HG02852 (cell line): Measurements from ENCODE around the gene MON1A.
"Not testable (repeated sequence)": the region's sequence is repeated elsewhere in the genome, so short reads cannot be mapped to it uniquely, and the experiment has no call there.

Experiments
- ATAC-seq: cut with Tn5 transposase; IDR thresholded peaks from one replicate; pipeline ENCODE4 v1.9.1; 2021; ENCODE audit warnings: mild to moderate bottlenecking, moderate library complexity; ENCODE audit not compliant: unreplicated experiment

MON1A gene

DNA sequence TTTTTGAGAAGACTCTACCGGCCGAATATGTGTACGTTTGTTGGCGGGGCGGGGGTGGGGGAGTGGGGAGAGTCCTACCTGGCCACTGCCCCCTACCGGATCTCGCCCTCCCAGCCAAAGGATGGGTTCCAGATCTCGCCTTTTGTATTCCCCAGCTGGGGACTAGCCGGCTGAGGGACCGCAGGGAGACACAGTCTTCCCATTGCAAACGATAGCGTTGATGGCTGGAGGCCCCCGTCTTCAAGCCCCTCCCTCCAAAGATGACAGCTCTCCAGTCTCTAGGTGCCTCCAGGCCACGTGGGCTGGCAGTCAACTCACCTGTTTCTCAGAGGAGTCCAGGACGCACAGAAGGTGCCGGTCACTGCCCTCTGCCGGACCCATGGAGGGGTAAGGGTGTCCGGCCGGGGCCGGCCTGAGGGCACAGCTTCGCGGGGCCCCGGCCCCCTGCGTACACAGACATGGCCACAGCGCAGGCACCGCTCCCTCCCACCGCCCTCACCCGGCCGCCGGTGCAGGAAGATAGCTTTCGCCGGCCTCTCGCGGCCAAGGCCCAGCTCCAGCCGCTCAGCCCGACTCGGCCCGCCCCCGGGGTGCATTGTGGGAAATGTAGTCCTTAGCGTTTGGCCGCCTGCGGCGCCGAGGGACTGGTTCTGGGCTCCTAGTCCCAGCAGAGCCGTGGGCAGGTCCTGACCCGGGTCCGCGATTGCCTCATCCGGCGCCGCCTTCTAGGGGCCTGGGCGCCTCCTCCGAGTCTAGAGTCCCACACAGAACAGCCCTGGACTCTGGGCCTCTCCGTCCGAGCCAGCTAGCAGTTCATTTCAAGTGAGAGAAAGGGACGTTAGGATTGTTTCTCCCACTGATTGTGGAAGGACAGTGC, at the start of gene MON1A:
MON1A (minus strand) TSS at position 521 of the 877 bp plus-strand sequence. CDS start 16,465 bp downstream, outside the sequence.
- peak; percentile 91 for ATAC-seq

- no peak for ATAC-seq
These were observed 47.3 kb upstream of the MON1A start for GRCh38 chr3:49976942-49977341.

GRCh38 chr3:49972656-49973055, 43.0 kb upstream of the MON1A start:
- ATAC-seq = no peak

DNA sequence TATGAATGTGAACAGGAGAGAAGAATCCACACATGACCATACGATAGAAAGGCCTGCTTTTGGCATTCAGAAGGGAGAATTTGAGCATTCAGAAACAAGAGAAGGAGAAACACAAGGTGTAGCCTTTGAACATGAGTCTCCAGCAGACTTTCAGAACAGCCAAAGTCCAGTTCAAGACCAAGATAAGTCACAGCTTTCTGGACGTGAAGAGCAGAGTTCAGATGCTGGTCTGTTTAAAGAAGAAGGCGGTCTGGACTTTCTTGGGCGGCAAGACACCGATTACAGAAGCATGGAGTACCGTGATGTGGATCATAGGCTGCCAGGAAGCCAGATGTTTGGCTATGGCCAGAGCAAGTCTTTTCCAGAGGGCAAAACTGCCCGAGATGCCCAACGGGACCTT, 38.7 kb upstream of the MON1A start:
- ATAC-seq = no peak

DNA sequence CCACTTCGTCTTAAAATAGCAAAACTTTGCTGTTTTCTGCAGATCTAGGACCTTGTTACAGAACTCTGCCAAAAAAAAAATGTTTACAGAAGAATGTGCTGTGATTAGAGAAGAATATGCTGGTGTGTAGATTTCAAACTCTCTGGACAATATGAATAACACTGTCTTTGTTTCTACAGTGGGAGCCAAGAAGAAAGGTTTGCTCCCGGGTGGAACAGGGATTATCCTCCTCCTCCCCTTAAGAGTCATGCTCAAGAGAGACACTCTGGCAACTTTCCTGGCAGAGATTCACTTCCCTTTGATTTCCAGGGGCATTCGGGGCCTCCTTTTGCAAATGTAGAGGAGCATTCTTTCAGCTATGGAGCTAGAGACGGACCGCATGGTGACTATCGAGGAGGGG, 37.7 kb upstream of the MON1A start:
- no peak for ATAC-seq

DNA sequence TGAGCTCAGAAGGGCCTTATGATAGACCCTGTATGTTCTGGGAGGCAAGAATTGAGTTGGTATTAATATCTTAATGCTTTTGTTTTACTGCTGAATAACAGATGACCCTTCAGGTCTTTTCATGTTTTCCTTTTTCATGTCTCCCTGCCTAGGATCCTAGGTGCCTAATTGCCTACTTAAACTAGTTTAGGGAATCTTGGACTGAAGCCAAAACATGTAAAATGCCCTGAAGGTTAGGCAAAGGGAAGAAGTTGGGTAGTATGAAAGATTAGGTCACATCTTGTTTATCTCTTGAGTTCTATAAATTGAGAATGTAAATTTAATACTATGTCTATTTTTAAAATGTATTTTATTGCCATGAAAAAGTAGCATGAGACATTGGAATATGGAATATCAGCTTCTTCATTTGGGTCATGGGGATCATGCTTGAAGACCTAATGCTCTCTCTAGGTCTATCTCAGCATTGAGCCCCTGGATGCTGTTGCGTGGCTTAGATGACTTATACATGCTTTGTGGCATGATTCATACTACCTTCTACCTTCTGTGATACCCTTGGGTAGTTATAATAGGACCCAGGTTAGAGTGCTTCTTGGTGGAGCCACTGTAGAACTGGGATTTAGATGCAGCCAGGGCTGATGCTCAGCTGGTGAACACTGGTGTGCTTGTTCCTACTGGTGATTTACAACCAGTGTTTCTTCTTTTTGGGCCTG, 36.8 kb upstream of the MON1A start:
- ATAC-seq = no peak

DNA sequence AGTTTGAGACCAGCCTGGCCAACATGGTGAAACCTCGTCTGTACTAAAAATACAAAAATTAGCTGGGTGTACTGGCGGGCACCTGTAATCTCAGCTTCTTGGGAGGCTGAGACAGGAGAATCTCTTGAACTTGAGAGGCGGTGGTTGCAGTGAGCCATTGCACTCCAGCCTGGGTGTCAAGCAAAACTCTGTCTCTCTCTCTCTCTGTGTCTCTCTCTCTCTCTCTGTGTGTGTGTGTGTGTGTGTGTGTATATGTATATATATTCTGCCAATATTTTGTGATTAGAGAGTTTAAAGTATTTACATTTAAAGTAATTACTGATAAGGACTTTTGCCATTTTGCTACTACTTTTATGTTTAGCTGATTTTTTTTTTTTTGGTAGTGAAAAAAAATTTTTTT, 26.0 kb upstream of the MON1A start:
- ATAC-seq = no peak

GRCh38 chr3:49952924-49953323, 23.3 kb upstream of the MON1A start:
- ATAC-seq = no peak

GRCh38 chr3:49942651-49943050, 13.0 kb upstream of the MON1A start:
- no peak for ATAC-seq

- ATAC-seq = no peak
These were observed 11.1 kb upstream of the MON1A start for GRCh38 chr3:49940667-49941249.

GRCh38 chr3:49939858-49940666, 10.5 kb upstream of the MON1A start, which contains the start of gene RBM6:
Gene RBM6 (plus strand): TSS chr3:49940150. CDS start chr3:49962642, 22,492 bp downstream.
- ATAC-seq = peak; percentile 93

- no peak for ATAC-seq
These were observed 7.5 kb upstream of the MON1A start for GRCh38 chr3:49937090-49937489.

- not testable (repeated sequence) for ATAC-seq
These were observed 2.7 kb upstream of the MON1A start for GRCh38 chr3:49932281-49932680.

DNA sequence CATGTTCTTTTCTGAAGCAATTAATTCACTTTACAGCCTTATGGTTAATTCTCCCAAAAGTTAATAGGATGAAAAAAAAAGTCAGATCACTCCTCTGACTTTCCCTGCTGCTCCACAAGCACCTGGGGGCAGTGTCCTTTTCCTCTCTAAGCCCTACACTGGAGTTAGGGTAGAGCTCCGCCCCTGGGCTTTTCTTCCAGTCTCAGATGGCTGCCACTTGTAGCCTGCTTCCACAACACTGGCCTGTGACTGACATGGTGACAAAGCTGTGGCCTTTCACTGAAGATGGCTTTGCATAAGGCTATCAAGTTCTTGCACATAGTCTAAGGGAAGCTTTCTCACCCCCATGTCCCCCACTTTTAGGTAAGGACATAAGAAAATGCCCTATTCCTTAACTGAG, 1.3 kb upstream of the MON1A start:
- ATAC-seq = no peak

- ATAC-seq = no peak
These were observed 618 bp upstream of the MON1A start for GRCh38 chr3:49930168-49930690.

GRCh38 chr3:49928481-49929017, 1.1 kb downstream of the MON1A start:
- no peak for ATAC-seq

GRCh38 chr3:49927798-49928197, 1.8 kb downstream of the MON1A start:
- no peak for ATAC-seq

GRCh38 chr3:49926117-49926728, 3.4 kb downstream of the MON1A start:
- ATAC-seq = no peak

DNA sequence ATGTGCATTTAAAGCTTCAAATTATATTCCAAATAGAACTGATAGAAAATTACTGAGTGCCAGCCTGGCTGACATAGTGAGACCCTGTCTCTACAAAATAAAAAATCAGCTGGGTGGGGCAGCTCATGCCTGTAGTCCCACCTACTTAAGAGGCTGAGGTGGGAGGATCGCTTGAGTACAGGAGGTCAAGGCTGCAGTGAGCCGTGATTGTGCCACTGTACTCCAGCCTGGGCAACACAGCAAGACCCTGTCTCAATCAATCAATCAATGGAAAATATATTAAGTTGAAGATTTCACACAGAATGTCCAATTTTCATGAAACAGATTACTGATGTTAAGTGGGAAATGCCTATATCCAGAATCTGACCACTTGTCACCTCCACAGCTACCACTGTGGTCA, 4.1 kb downstream of the MON1A start:
- ATAC-seq = no peak

DNA sequence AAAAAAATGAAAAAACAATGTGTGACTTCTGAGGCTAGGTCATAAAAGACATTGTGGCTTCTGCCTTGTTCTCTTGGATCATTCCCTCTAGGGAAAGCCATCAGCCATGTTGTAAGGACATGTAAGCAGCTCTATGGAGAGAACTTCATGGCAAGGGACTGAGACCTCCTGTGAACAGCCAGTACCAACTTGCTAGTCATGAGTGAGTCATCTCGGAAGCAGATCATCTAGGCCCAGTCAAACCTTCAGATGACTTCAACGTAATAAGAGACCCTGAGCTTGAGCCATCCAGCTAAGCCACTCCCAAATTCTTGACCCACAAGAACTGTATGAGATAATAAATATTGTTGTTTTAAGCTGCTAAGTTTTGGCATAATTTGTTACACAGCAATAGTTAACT, 4.9 kb downstream of the MON1A start:
- ATAC-seq = no peak
